ENCODE measurements around the gene ANKRD2. TPM values are rescaled to one million over a fixed set of nuclear protein-coding genes. Genes with fewer than 3 reads are reported as not detected.

Gene ANKRD2
- polyA plus RNA-seq, 5 donors: 0.27 to 0.90 (median 0.30) TPM; not detected in 1

- no peak for DNase-seq
Measured at GRCh38 chr10:97596101-97597082, 23.8 kb downstream of the ANKRD2 start.

- no peak for DNase-seq
Measured at GRCh38 chr10:97597778-97598177, 25.2 kb downstream of the ANKRD2 start.

GRCh38 chr10:97598407-97599271 lies 26.1 kb downstream of the ANKRD2 start:
- DNase-seq: no peak

- no peak for DNase-seq
Measured at GRCh38 chr10:97599272-97599619, 26.7 kb downstream of the ANKRD2 start.

GRCh38 chr10:97600616-97601015 lies 28.0 kb downstream of the ANKRD2 start:
- DNase-seq: no peak

- no peak for DNase-seq
Measured at GRCh38 chr10:97601268-97602215, 29.0 kb downstream of the ANKRD2 start.

GRCh38 chr10:97607095-97607636 lies 34.6 kb downstream of the ANKRD2 start:
- no peak for DNase-seq

GRCh38 chr10:97608991-97609561 lies 36.5 kb downstream of the ANKRD2 start:
- DNase-seq: no peak

- no peak for DNase-seq
Measured at GRCh38 chr10:97611473-97611872, 38.9 kb downstream of the ANKRD2 start.

GRCh38 chr10:97612386-97612785 lies 39.8 kb downstream of the ANKRD2 start:
- DNase-seq: no peak

GRCh38 chr10:97618285-97618684 lies 45.7 kb downstream of the ANKRD2 start:
- no peak for DNase-seq

- no peak for DNase-seq
Measured at GRCh38 chr10:97618733-97619132, 46.2 kb downstream of the ANKRD2 start.

- no peak for DNase-seq
Measured at GRCh38 chr10:97623277-97623676, 50.7 kb downstream of the ANKRD2 start.

GRCh38 chr10:97627731-97628130 lies 55.2 kb downstream of the ANKRD2 start:
- DNase-seq: no peak

GRCh38 chr10:97628228-97628627 lies 55.6 kb downstream of the ANKRD2 start:
- no peak for DNase-seq

GRCh38 chr10:97629289-97629688 lies 56.7 kb downstream of the ANKRD2 start:
- no peak for DNase-seq

GRCh38 chr10:97631098-97631497 lies 58.5 kb downstream of the ANKRD2 start:
- DNase-seq: no peak

- DNase-seq: peak; percentile 90 to 91
Measured at GRCh38 chr10:97632949-97633884, 60.6 kb downstream of the ANKRD2 start, which contains the start of gene MORN4. MORN4 (minus strand) TSS chr10:97633500; CDS start chr10:97619653, 13,847 bp downstream.

All from right lung (tissue), 5 donors.